ENCODE results near the gene RANBP9. TPM values are rescaled to one million over a fixed set of nuclear protein-coding genes. Genes with fewer than 3 reads are reported as not detected.

RANBP9 gene
- total and polyA plus RNA-seq, 9 of the 15 experiments (the other 6 are each of a cell fraction or from before 2014, with no cell fraction given): 27.5 to 130 (median 61.5) TPM

GRCh38 chr6:13574571-13575376 is 136.9 kb downstream of the RANBP9 start, which contains the start of gene SIRT5 (continued):
- TF ChIP-seq MLX (CRISPR knock-in tag; conservative IDR thresholded peaks at IDR 0.05) (no peak), PBX2 (CRISPR knock-in tag; IDR thresholded peaks at IDR 0.05; ENCODE audit: low read depth) (no peak), PBX2 (tag; conservative IDR thresholded peaks at IDR 0.05; ENCODE audit: low read depth) (no peak), CTCFL (IDR thresholded peaks at IDR 0.05; ENCODE audit: borderline replicate concordance, insufficient read depth, low read depth, low read length, poor library complexity, severe bottlenecking) (no peak), RBM17 (IDR thresholded peaks at IDR 0.05; ENCODE audit: borderline replicate concordance, low read depth, low read length) (no peak), ETV1 (tag; conservative IDR thresholded peaks at IDR 0.05; ENCODE audit: low read depth) (peak; percentile 42), BRF1 (IDR thresholded peaks at IDR 0.05; ENCODE audit: borderline replicate concordance, extremely low read depth, insufficient read length) (no peak), GMEB1 (CRISPR knock-in tag; IDR thresholded peaks at IDR 0.05) (no peak), IRF1 (CRISPR knock-in tag; IDR thresholded peaks at IDR 0.05; ENCODE audit: borderline replicate concordance) (no peak), FOXM1 (IDR thresholded peaks at IDR 0.05; ENCODE audit: low read depth) (no peak), FOXM1 (CRISPR knock-in tag; IDR thresholded peaks at IDR 0.05; ENCODE audit: low read depth) (no peak), ATF2 (CRISPR knock-in tag; IDR thresholded peaks at IDR 0.05) (no peak), TEAD1 (CRISPR knock-in tag; IDR thresholded peaks at IDR 0.05) (peak in 1 of 2 experiments; percentile 74; a peak in 1 of 4 replicates), SMAD3 (CRISPR knock-in tag; conservative IDR thresholded peaks at IDR 0.05) (no peak), BCOR (IDR thresholded peaks at IDR 0.05) (peak; percentile 54; the same call in 1 of the 2 replicates), ADNP (tag; IDR thresholded peaks at IDR 0.05) (peak; percentile 100), SNRNP70 (optimal IDR thresholded peaks at IDR 0.05; ENCODE audit: low read depth, low read length) (no peak)

Data from K562 (cell line).